Colon (tissue), 2 donors: ENCODE measurements around the gene CNMD.
"Not testable (repeated sequence)": the region's sequence is repeated elsewhere in the genome, so short reads cannot be mapped to it uniquely, and the experiment has no call there.

Experiments used
- FAIRE-seq: peaks from 2 replicates; lab custom pipeline; 2012; peaks lifted over from hg19 to GRCh38; lab: Jason Lieb, UNC
- donor health status: control.
- donor health status: control.

Gene CNMD

DNA sequence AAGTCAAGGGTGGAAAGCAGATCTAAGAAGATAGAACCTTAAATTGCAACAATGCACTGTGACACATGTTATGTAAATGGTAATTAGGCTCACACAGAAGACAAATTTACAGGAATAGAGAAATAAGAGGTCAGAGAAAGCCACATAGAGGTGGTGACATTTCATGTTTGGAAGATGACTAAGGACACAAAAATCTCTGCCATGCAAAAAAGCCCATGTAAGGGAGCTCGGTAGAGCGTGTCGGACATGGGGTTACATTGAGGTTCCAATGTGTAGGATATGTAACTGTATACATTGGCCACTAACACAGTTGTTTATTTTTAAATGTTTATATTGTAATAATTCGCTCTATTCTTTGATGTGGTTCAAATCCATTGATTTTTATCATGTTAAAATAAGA is 53.2 kb downstream of the CNMD start:
- FAIRE-seq = no peak

- FAIRE-seq = not testable (repeated sequence)
Observed at GRCh38 chr13:52685806-52686205, 53.8 kb downstream of the CNMD start.

DNA sequence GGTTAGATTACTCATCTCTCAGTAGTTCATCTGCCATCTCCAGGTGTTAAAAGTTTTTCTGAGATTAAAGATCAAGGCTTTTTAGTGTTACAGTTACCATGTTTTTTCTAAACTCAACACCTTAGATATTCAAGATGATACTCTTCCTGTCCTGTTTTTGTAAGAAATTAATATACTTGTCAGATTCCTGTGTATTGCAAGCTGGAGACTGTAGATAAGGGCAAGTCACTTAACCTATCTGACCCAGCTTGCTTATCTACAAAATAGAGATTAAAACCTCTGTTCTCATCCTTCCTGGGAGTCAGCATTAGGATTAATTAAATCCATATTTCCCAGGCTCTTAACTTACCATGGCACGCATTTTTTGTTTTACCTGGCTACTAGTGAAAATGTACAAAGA is 61.8 kb downstream of the CNMD start:
- FAIRE-seq = no peak

DNA sequence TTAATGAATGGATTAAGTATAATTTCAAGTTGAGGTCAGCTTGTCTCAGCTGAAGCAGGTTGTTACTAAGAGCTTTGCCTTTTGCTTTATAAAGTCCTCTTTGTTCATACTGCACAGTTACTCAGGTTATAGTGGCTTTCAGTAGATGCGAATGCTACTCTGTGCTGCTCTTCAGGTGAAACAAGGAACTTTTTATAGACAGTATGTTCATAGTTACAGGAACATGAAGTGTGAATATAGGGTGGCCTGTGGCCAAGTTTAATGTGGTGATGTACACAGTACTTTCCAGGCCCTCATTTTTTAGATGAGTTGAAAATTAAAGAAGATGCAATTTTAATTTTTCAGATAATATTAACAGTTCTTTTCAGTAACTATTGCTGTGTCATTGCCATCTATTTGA is 66.2 kb downstream of the CNMD start:
- FAIRE-seq = no peak

DNA sequence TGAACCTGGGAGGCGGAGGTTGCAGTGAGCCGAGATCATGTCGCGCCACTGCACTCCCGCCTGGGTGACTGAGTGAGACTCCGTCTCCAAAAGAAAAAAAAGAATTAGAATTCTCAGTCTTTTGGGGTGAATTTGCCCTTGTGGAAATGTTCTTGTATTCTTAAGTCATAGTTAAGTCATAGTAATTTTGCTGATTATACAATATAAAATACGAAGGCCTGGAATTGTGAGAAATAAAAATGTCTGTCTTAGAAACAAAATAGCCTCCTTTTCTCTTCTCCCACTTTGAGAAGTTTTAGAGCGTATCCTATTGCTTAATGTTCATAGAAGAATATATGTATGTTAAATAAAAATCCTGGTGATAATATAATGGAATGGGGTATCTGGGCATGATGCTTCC is 68.9 kb downstream of the CNMD start:
- no peak for FAIRE-seq

- no peak for FAIRE-seq
Observed at GRCh38 chr13:52669677-52670076, 69.9 kb downstream of the CNMD start.

GRCh38 chr13:52665325-52665724 is 74.3 kb downstream of the CNMD start:
- FAIRE-seq = no peak

DNA sequence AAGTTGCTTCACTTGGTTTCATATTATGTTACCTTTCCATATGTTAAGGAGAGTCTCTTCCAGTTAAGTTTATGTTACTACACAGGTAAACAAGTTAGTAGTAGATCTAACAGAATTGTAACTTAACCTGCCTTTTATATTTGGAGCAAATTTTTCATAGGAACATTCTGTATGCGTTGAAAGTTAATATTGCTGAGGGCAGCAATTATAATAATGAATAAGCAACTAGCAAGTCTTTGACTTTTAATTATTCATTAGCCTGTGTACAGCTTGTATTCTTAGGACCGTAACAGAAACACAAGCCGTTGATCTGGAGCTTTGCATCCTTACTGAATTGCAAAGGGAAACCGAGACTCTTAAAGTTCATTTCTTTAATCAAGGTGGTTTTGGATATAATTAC is 75.3 kb downstream of the CNMD start:
- FAIRE-seq = no peak

DNA sequence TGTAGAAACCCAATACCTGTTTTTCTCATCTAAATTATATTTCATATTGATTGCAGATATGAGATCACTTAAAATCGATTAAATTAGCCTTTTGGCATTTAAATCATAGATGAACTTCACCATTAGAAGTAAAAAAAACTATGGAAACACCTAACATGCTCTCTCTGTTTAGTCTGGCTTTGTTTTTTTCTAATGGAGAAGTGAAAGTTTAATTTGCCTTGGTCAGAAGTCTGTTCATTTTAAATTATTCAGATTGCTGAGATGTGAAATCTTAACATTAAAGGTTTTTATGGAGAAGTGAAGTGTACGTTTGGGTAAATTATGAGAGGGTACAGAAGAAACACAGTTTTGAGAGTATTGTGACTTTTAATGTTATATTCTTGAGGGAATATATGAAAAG is 80.3 kb downstream of the CNMD start:
- no peak for FAIRE-seq
